HG02623 (cell line): ENCODE measurements around the gene GNGT2.

Experiments
- ATAC-seq: cut with Tn5 transposase; IDR thresholded peaks from one replicate; pipeline ENCODE4 v1.9.1; 2021; ENCODE audit warnings: moderate library complexity; ENCODE audit not compliant: unreplicated experiment

Gene GNGT2

DNA sequence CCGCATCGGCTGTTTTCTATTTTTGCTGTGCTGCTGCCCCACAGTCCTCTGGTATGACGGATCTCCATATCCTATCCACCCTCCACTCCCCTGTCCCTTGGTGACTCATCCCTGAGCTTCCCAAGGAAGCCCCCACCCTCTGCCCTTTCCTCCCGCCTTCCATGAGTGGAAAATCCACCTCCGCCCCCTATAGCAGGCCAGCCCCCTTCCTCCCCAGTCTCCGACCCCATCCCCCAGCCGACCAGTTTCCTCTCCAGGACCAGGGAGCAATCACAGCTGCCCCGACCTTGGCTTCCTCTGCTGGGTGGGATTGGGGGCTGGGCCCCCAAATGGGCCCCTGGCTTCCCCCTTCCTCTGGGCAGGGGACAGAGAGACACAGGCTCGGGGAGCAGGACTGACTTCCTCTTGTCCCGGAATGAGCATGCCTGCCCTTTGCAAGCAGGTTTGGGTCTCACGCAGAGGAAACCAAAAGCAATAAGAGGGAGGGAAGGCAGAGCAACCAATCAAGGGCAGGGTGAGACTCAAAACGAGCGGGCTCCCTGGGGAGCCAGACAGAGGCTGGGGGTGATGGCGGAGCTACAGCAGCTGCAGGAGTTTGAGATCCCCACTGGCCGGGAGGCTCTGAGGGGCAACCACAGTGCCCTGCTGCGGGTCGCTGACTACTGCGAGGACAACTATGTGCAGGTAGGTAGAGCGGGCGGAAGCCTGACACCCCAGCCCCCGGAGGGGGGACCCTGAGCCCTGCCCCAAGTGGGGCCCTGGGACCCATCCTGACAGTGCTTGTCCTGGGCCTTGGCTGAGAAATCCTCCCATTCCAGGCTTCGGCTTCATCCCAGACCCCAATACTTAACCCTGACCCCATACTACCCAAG is at the start of gene GNGT2, which contains the start of gene ABI3:
GNGT2 (minus strand) TSS at position 417 of the 872 bp plus-strand sequence. CDS start 3,152 bp downstream, outside the sequence.
ABI3 (plus strand) TSS at position 550 of the 872 bp plus-strand sequence; CDS start at position 568, 18 bp downstream.
- peak; percentile 76 for ATAC-seq

DNA sequence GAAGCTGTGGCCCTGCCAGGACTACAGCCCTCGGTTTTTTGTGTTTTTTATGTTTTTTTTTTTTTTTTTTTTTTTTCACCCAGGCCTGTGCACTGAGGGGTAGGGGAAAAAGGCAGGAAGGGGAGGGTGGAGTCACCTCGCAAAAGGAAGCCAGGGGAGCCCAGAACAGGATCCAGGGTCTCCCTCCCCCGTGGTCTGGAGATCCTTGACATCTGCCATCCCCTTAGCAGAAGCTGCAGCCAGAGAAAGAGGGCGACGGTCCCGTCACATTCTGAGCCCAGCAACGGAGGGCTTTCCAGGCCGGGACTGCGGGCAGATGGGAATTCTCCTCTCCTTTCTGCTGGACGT is 49.3 kb upstream of the GNGT2 start:
- no peak for ATAC-seq

DNA sequence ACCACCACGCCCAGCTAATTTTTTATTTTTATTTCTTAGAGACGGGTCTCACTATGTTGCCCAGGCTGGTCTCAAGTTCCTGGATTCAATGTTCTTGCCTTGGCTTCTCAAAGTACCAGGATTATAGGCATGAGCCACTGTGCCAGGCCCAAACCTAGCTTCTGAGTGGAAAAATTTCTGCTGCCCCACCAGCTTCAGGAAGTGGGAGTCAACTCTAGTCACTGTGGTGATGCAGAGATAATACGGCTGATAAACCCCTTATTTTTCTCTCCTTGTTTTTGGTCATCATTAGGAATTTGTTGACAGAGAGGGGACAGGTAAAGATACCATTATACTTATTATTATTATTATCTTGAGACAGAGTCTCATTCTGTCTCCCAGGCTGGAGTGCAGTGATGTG is 48.0 kb upstream of the GNGT2 start:
- no peak for ATAC-seq

DNA sequence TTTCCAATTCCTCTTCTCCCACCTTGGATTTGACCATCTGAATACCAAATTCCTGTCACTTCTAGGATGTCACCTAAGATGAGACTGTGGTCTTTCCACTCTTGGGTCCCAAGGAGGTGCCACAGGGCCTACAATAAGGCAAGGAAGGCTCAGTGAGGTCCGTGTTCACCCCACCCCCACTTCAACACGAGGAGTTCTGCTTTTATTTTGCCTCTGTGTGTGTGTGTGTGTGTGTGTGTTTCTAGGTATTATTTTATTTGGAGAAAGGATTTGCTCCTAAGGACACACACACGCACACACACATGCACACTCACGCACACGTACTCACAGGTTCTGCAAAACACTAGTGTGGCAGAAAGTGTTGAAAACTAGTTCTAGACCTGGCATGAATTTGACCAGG is 44.8 kb upstream of the GNGT2 start:
- ATAC-seq: no peak

DNA sequence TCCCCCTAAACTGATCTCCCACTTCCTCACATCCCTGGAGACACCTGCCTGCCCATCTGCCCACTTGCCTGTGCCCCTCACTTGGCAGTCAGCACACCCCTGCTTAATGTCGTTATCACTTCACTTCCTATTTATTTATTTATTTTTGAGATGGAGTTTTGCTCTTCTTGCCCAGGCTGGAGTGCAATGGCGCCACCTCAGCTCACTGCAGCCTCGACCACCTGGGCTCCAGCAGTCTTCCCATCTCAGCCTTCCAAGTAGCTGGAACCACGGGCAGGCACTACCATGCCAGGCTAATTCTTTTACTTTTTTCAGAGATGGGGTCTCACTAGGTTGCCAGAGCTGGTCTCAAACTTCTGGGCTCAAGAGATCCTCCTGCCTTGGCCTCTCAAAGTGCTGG is 43.7 kb upstream of the GNGT2 start:
- no peak for ATAC-seq

DNA sequence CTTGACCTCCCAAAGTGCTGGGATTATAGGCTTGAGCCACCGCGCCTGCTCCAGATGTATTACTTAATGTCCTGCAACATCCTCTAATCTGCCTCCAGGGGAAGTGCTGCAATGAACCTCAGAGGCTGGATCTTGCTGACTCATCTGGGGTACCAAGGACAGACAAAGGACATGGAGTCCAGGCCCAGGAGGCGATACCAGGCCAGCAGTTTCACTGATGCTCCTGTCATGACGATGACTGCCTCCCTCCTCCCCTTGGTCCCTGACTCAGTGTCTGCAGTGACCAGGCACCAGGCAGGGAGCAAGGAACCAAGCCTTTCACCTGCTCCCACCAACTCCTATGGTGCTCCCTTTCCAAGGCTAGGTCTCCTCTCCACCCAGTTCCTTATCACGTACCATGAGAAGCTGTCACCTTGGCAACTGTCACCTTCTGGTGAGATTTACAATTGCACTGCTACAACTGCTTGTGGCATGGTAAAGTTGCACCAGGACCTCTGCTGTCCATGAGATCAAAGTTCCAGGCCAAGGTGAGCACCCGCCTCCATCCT is 41.8 kb upstream of the GNGT2 start:
- ATAC-seq: no peak

DNA sequence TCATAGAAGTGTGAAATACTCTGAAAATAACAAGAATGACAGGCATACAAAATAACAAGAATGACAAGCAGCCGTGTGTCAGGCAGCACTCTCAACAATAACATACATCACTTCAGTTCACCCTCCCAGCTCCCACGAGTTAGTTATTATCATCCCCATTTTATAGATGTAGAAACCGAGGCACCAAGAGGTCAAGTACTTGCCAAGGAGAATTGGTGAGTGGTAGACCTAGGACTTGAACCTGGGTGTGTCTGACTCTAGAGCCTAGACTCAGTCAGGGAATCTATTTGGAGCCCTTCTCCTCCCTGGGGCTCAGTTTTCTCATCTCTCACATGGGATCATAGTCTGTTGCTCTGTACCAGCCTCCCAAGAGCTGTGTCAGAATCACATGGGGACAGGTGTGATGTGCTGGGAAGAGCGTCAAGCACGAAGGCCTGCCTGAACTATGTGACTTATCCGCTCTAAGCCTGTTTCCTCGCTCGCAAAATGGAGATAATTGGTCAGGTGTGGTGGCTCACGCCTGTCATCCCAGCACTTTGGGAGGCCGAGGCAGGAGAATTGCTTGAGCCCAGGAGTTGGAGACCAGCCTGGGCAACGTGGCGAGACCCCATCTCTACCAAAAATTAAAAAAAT is 39.6 kb upstream of the GNGT2 start:
- ATAC-seq: no peak

DNA sequence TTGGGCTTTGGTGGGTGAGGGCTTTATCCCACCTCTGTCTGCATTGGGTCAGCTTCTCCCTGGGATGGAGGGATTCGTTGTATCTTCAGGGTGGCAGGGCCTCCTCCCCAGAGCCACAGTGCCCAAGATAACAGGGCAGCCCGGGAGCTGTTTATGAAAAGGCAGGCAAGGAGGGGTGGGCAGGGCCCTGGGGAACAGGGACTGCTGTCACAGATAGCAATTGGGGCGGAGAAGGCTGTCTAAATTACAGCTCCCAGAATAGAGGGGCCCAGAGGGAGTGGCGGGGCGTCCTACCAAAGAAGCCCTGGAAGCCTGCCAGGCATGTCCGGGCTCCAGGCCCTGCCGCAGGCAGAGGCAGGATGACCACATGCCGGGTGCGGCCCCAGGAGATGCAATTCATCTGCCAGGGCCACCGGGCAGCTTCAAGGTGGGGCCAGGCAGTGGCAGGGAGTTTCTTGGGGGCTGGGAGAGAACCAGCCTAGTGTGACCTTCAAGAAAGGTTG is 39.0 kb upstream of the GNGT2 start:
- ATAC-seq: no peak

DNA sequence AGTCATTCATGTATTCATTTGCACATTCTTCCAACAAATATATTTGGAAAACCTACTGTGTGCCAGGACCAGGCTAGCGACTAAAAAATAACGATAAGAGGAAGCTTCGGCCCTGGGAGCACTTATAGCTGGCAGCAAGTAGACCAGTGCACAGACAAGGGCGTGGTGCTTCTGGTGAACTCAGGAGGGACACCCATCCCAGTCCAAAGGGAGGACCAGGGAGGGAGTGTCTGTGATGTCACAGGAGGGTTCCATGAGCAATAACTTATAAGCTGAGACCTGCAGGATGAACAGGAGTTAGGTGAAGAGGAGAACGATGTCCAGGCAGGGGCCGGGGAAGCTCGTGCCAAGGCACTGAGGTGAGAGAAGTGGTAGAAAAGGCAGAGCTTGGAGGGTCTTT is 37.6 kb upstream of the GNGT2 start:
- ATAC-seq: no peak

DNA sequence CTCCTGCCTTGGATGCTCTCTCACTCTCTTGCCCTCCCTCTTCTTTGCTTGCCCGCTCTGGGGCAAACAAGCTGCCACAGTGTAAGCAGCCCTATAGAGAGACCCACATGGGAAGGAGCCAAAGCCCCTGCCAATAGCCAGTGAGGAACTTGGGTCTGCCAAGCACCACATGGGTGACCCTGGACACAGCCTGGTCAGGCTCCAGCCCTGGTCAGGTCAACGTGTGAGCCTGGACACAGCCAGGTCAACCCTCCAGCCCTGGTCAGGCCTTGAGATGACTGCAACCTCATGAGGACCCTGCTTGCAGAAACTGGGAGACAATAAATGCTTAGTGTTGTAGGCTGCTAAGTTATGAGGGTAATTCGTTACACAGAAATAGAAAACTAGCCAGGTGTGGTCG is 34.5 kb upstream of the GNGT2 start:
- ATAC-seq: no peak

DNA sequence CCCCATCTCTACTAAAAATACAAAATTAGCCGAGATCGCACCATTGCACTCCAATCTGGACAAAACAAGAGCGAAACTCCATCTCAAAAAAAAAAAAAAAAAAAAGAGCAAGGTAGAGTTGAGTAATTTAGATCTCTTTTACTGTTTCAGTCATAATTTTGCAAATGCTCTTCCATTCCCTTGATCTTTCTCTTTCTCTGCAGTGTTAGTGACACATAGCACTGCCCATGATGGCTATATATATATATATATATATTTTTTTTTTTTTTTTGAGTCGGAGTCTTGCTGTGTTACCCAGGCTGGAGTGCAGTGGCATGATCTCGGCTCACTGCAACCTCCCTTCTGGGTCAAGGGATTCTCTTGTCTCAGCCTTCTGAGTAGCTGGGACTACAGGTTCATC is 32.4 kb upstream of the GNGT2 start:
- ATAC-seq: no peak

DNA sequence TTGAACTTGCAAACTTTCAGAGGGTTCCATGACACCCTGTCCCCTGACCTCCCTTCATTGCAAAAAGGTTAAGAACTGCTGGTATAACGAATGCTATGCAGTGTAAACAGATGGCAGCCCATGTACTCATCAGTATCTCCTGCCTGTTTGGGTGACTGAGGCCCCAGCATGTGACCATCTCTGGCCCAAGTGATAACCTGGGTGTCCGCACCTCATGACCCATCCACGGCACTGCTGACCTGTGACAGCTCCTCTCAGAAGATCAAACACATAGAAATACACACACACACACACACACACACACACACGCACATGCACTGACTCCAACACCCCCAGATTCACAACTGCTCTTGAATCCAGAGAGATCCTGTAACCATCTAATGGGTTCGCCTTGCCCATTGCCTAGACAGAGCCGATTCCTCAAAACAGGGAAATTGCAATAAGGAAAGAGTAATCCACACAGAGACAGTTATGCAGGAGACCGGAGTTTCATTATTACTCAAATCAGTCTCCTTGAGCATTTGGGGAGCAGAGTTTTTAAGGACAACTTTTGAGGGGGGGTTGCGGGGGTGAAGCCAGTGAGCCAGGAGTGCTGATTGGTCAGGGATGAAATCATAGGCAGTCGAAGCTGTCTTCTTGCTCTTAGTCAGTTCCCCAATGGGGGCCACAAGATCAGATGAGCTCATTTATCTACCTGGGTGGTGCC is 31.5 kb upstream of the GNGT2 start:
- ATAC-seq: no peak

DNA sequence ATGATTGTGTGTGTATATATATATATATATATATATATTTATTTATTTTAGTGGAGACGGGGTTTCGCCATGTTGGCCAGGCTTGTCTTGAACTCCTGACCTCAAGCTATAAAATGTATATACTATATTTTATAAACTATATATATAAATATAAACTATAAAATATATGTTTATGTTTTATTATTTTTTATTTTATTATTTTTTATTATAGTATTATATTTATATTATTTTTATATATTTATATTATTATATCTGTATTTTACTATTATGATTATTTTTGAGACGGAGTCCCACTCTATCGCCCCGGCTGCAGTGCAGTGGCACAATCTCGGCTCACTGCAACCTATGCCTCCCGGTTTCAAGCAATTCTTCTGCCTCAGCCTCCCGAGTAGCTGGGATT is 30.7 kb upstream of the GNGT2 start:
- ATAC-seq: no peak

DNA sequence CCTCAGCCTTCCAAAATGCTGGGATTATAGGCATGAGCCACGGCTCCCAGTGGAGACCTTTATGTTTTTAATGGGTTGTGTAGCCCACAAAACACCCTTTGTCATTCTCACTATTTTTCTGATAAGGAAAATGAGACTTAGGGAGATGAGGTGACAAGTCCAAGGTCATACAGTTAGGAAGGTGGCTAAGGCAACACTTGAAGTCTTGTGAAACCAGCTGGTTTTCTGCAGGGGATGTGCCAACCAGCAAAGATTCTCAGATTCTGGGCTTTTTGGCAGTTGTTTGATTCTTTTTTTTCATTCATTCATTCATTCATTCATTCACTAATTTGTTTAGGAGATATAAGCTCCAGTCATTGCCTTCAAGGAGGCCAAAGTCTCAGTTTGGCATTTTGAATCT is 30.2 kb upstream of the GNGT2 start:
- ATAC-seq: no peak

DNA sequence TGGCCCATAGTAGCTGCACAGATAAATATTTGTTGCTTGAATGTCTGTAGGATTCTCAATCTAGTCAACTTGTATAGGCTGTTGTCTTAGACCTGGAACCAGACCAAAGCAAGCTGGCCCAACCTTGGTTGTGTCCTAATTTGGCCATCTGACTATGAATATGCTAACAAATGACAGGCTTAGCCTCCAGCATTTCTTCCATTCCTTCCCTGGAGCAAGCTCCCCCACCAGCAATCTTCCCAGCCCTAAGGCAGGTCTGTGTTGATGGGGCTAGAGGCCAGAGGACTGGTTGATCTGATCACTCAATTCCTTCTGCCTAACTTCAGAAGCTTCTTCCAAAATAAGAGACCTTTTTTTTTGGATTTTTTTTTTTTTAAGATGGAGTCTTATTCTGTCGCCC is 29.6 kb upstream of the GNGT2 start:
- no peak for ATAC-seq

DNA sequence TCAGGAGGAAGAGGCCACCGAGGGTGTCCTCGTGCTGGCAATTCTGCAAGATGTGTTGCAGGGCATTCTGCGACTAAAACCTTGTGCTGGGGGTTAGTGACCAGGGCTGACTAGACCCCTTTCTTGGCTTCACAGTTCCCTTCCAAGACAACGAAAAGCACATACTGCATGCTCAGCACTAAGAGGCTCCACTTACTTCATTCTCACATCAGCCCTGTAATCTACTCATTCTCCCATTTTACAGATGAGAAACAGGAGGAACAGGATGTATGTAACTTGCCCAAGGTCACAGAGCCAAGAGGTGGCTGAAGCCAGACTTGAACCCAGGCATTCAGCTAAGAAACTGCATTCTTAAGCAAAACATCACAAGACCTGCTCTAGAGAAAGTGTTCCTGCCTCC is 25.5 kb upstream of the GNGT2 start:
- ATAC-seq: no peak

DNA sequence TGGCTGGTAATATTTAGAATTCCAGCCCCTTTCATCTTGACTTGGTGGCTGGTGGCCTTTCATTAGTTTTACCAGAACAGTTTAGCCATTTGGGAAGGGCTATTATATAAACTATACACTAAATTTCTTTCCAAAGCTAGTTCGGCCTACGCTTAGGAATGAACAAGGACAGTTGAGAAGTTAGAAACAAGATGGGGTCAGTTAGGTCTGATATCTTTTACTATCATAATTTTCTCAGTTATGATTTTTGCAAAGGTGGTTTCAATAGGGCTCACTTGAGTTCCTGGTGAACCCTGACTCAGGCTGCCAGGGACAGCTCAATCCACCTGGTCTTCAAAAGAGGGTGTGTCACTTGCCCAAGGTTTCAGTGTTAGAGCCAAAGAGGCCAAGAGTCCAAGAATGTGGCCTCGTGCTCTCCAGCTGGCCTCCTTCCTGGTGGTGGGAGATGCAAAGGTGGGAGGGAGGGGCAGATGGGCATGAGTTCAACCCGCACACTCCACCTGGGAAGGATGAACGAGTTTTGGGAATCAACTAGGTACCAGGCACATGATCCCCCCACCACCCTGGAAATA is 24.2 kb upstream of the GNGT2 start:
- ATAC-seq: no peak

DNA sequence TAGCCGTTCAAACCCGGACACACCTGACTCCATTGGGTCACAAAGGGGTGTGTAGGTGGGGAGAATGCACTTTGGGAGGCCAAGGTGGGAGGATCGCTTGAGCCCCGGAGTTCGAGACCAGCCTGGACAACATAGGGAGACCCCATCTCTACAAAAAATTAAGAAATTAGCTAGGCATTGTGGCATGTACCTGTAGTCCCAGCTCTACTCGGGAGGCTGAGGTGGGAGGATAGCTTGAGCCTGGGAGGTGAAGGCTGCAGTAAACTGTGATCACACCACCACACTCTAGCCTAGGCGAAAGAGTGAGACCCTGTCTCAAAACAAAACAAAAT is 21.2 kb upstream of the GNGT2 start:
- no peak for ATAC-seq

DNA sequence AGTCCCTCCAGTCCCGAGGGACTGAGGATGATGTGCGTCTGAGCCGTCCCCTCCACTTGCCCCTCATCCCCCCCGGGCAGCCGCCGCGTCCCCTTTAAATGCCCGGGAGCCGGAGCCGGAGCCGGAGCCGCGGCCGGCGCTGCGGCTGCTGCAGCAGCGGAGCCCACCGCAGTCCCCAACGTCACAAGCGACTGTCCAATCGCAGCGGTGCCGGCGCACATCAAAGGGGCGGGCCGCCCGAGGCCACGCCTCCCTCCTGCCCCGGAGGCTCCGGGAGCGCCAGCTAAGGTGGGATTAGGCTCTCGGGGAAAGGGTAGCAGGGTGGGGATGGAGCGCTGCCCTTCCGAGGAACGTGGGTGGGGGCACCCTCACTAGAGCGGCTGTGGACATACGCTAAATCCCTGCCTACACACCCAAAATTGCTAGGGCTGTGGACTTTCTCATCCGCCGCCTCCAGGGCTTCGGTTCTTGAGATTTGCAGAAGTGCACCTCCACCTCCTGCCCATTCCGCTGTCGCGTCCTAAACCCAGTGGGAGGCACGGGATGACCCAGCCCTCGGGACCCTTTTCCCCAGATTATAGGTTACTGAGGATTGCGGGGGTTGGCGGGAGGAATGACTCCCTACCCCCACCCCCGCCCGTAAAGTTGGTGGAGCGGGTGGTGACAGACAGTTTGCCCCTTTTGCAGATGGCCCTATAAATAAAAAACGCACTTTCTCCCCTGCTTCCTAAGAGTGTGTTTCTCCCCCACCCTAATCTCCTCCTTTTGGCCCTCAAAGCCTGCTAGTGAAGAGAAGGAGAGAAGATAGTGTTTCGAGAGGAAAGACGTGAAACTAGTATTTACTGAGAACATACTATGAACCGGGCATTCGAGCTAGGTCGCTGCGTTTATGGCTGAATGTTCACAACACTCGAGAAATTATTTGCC is 20.5 kb upstream of the GNGT2 start, which contains the start of gene PHOSPHO1:
PHOSPHO1 (minus strand) TSS at position 152 of the 927 bp plus-strand sequence. CDS start 4,096 bp downstream, outside the sequence.
- peak; percentile 87 for ATAC-seq
